ENCODE results near the gene PTPRN2.

- no peak for TF ChIP-seq CTCF (conservative IDR thresholded peaks at IDR 0.05; ENCODE audit: low read depth, low read length)
- no peak for TF ChIP-seq EZH2 (IDR thresholded peaks at IDR 0.05; ENCODE audit: borderline replicate concordance, low read depth, low read length, poor library complexity, severe bottlenecking)
These were observed 21.8 kb upstream of the PTPRN2 start for GRCh38 chr7:158609313-158609974.

All from A673 (cell line).